ENCODE measurements around the gene ZNF653.

DNA sequence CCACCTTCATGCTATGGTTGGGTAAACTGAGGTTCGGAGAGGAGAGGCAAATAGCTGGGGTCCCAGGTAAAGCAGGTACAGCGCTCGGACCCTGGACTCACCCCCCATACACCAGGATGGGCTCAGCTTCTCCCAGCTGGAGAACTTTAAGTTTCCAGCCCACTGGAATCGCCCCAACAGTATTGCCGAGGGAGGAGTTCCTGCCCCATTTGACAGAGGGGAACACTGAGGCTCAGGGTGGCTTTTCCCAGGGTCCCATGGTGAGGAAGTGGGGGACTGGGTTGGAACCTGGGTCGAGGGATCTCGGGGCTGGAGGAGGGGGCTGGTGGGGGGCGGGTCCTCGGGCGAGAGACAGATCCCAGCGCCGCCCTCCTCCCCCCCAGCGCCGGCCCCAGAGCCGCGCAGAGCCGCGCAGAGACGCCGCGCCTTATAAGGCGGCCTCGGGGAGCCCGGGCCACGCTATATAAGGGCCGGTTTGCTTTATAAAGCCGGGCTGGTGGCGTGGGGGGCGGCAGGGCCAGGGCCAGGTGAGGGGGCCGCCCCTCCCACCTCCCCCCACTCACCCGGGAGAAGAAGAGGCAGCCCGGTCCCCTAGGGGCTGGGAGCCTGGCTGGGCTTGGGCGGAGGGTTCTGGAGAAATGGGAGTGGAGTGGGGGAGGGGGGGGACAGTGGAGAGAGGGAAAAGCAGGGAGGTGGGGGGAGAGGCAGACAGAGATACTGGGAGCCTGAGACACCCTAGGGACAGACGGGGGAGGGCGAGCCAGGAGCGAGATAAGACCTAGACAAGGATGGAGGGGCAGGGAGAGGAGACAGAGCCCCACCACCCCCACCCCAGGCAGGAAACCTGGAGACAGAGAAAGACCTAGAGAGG, 34.1 kb upstream of the ZNF653 start:
- TF ChIP-seq CTCF (IDR thresholded peaks at IDR 0.05) (no peak), POLR2A (IDR thresholded peaks at IDR 0.05) (no peak)

All from thyroid gland (tissue), 4 donors.